T-helper 2 cell treated with Interferon-gamma antibody and Interleukin-4, amounts not matched to agents 100 ng/mL and 5 ng/mL, for 36 hours (primary cell): ENCODE data around the gene CNN2. TPM values are rescaled to one million over a fixed set of nuclear protein-coding genes. Genes with fewer than 3 reads are reported as not detected.

Experiments
- intact Hi-C: fragments of 100-400 bp; cut with micrococcal nuclease; formaldehyde crosslinking; loops from one replicate; pipeline ENCODE4 v1.15.1; 2023
- total RNA-seq: library from RNA; stranded (reverse); gene quantifications from 2 replicates; pipeline ENCODE4 v1.2.3, GENCODE V29; 2022

Gene CNN2
- total RNA-seq, 1 donor from 2014 or later, result 561 TPM

DNA sequence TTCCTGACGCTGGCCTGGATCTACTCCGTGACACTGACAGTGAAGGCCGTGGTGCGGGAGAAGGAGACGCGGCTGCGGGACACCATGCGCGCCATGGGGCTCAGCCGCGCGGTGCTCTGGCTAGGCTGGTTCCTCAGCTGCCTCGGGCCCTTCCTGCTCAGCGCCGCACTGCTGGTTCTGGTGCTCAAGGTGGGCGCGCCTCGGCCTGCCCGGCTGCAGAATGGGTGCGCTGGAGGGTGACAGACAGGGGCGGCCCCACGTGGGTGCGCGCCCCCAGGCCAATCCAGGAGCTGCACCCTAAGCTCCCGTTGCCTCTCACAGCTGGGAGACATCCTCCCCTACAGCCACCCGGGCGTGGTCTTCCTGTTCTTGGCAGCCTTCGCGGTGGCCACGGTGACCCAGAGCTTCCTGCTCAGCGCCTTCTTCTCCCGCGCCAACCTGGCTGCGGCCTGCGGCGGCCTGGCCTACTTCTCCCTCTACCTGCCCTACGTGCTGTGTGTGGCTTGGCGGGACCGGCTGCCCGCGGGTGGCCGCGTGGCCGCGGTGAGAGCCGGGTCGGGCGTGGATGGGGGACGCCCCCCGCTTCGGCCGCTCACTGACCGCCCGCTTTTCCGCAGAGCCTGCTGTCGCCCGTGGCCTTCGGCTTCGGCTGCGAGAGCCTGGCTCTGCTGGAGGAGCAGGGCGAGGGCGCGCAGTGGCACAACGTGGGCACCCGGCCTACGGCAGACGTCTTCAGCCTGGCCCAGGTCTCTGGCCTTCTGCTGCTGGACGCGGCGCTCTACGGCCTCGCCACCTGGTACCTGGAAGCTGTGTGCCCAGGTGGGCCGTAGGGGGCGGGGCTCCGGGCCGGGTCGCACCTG lies 20.7 kb downstream of the CNN2 start:
- intact Hi-C loops, result no loop called here

DNA sequence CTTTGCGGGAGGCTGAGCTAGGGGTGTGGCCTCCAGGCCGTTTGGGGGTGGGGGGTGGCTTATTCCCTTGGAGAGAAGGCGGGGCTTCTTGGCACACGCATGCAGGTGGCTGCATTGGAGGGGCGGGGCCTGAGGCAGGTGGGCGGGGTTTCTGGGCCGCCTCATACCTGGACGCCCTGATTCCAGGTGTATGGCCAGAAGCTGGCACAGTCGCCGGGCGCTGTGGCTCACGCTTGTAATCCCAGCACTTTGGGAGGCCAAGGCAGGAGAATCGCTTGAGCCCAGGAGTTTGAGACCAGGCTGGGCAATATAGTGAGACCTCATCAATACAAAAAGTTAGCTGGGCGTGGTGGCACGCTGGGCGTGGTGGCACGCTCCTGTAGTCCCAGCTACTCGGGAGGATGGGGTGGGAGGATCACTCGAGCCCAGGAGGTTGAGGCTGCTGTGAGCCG lies 21.3 kb downstream of the CNN2 start:
- intact Hi-C loops, result no loop called here

DNA sequence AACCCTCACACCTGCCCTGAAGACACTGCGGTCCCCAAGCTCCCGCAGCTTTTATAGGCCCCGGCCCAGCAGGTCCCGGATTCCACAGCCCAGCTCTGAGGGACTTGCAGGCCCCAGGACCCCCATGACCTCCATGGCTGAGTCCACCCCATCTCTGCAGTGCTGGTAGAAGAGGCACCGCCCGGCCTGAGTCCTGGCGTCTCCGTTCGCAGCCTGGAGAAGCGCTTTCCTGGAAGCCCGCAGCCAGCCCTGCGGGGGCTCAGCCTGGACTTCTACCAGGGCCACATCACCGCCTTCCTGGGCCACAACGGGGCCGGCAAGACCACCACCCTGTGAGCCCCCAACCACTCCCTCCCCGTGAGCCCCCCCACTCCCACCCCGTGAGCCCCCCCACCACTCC lies 22.7 kb downstream of the CNN2 start:
- intact Hi-C loops, result no loop called here

DNA sequence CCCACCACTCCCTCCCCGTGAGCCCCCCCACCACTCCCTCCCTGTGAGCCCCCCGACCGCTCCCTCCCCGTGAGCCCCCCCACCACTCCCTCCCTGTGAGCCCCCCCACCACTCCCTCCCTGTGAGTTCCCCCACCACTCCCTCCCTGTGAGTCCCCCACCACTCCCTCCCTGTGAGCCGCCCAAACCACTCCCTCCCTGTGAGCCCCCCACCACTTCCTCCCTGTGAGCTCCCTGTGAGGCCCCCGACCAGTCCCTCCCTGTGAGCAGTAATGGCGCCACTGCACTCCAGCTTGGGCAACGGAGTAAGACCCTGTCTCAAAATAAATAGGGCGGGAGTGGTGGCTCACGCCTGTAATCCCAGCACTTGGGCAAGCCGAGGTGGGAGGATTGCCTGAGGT lies 23.4 kb downstream of the CNN2 start:
- intact Hi-C loops, result no loop called here

DNA sequence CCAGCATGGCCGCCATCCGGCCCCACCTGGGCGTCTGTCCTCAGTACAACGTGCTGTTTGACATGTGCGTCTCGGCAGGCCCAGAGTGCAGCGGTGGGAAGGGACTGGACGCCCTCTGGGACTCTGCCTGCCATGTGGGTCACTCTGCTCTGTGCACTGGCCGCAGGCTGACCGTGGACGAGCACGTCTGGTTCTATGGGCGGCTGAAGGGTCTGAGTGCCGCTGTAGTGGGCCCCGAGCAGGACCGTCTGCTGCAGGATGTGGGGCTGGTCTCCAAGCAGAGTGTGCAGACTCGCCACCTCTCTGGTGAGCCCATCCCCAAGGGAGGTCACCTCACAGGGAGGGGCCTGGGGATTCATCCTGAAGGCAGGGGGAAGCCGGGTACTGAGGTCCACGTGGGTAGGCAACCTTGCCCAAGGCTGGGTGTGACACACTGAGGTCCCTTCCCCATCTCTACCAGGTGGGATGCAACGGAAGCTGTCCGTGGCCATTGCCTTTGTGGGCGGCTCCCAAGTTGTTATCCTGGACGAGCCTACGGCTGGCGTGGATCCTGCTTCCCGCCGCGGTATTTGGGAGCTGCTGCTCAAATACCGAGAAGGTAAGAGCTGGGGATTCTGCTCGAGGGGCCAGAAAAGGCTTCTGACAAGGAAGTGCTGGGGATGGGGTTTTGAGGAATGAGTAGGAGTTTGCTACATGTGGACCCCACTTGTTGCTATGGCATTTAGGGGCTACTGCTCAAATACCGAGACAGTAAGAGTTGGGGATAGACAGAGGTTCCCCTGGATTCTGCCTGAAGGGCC lies 24.8 kb downstream of the CNN2 start:
- intact Hi-C loops, result no loop called here

DNA sequence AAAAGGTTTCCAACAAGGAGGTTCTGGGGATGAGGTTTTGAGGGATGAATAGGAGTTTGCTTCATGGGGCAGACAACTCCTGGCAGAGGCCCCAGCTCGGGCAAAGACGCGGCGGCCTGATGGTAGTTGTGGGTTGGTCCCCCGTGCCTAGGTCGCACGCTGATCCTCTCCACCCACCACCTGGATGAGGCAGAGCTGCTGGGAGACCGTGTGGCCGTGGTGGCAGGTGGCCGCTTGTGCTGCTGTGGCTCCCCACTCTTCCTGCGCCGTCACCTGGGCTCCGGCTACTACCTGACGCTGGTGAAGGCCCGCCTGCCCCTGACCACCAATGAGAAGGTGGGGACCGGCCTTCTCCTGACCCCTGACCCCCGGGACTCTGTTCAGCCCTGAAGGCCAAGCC lies 25.4 kb downstream of the CNN2 start:
- intact Hi-C loops, result no loop called here

DNA sequence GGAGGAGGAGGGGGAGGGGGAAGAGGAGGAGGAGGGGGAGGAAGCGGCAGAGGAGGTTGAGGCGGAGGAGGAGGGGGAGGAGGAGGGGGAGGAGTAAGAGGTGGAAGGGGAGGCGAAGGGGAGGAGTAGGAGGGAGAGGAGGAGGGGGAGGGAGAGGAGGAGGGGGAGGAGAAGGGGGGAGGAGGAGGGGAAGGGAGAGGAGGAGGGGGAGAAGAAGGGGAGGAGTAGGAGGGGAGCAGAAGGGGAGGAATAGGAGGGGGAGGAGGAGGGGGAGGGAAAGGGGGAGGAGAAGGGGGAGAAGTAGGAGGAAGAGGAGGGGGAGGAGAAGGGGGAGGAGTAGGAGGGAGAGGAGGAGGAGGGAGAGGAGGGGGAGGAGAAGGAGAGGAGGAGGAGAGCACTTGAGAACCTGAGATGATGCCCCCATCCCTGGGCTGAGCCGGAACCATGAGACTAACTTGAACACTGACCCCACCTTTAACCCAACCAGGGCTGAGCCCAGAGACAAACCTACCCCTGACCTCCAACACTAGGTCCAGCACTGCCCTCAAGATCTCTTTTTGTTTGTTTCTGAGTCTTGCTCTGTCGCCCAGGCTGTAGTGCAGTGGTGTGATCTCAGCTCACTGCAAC lies 26.1 kb downstream of the CNN2 start:
- intact Hi-C loops, result no loop called here

DNA sequence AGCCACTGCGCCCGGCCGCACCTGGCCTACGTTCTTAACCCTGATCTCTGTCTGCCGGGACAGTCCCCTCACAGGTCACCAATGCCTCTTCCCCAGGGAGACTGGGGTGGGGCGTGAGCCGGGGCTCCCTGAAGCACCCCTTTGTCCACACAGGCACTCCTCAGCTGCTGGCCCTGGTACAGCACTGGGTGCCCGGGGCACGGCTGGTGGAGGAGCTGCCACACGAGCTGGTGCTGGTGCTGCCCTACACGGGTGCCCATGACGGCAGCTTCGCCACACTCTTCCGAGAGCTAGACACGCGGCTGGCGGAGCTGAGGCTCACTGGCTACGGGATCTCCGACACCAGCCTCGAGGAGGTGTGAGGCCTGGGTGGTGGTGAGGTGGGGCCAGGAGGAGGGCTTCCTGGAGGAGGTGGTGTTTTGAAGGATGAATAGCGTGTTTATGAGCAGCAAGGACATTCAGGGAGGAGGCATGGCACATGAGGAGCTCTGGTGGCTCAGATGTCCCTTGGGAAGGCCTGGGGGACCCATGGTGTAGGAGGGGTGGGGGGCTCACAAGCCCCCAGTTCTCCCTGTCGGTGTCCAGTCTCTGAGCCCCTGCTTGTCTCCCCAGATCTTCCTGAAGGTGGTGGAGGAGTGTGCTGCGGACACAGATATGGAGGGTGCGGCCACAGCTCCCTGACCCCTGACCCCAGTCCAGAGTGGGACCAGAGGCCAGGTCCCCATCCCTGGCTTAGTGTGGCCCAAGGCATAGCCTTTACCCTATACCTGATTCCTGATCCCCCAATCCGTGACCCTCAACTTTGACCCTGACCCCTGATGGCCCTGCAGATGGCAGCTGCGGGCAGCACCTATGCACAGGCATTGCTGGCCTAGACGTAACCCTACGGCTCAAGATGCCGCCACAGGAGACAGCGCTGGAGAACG lies 27.0 kb downstream of the CNN2 start:
- intact Hi-C loops, result no loop called here

DNA sequence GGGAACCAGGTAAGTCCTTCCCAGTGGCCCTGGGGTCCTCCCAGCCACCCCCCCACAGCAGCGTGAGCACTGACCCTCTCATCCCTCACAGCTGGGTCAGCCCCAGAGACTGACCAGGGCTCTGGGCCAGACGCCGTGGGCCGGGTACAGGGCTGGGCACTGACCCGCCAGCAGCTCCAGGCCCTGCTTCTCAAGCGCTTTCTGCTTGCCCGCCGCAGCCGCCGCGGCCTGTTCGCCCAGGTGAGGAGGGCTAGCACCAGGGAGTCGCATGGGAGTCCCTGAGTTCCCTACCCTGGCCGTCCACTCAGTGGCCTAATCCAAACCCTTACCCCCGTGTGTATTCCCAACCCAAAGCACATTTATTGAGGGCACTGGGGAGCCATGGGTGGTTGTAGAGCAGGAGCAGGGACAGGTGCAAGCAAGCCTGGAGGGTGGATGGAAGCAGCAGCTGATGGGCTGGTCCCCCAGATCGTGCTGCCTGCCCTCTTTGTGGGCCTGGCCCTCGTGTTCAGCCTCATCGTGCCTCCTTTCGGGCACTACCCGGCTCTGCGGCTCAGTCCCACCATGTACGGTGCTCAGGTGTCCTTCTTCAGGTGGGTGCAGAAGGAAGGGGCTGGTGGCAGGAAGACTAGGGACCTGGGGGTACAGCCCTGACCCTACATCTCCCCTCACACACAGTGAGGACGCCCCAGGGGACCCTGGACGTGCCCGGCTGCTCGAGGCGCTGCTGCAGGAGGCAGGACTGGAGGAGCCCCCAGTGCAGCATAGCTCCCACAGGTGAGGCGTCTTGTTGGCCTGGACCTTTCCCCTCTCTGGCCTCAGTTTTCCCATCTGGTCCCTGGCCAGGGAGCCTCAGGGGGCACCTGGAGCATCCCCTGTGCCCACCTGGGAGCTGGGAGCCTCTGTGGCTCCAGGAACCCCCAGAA lies 28.0 kb downstream of the CNN2 start:
- intact Hi-C loops, result no loop called here

DNA sequence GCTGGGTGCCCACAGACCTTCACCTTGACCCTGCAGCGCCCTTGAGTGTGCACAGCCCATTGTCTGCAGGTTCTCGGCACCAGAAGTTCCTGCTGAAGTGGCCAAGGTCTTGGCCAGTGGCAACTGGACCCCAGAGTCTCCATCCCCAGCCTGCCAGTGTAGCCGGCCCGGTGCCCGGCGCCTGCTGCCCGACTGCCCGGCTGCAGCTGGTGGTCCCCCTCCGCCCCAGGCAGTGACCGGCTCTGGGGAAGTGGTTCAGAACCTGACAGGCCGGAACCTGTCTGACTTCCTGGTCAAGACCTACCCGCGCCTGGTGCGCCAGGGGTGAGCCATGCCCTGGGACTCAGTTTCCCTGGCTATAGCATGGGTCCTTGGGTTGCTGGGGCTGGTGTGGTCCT lies 28.6 kb downstream of the CNN2 start:
- intact Hi-C loops, result no loop called here

DNA sequence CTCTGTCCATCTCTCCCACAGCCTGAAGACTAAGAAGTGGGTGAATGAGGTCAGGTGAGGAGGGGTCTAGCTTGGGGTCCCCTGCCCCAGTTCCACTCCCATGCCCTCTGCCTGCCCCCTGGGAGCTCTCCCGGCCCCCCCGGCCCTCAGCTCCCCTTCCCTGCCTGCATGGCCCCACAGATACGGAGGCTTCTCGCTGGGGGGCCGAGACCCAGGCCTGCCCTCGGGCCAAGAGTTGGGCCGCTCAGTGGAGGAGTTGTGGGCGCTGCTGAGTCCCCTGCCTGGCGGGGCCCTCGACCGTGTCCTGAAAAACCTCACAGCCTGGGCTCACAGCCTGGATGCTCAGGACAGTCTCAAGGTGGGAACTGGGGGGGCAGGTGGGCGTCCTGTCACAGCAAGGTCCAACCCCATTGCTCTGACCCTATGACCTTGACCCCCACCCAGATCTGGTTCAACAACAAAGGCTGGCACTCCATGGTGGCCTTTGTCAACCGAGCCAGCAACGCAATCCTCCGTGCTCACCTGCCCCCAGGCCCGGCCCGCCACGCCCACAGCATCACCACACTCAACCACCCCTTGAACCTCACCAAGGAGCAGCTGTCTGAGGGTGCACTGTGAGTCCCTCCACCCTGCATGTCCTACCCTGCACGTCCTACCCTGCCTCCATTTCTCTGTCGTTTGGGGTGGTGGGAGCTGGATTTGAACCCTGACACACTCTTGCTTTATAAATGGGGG lies 29.6 kb downstream of the CNN2 start:
- intact Hi-C loops, result no loop called here

DNA sequence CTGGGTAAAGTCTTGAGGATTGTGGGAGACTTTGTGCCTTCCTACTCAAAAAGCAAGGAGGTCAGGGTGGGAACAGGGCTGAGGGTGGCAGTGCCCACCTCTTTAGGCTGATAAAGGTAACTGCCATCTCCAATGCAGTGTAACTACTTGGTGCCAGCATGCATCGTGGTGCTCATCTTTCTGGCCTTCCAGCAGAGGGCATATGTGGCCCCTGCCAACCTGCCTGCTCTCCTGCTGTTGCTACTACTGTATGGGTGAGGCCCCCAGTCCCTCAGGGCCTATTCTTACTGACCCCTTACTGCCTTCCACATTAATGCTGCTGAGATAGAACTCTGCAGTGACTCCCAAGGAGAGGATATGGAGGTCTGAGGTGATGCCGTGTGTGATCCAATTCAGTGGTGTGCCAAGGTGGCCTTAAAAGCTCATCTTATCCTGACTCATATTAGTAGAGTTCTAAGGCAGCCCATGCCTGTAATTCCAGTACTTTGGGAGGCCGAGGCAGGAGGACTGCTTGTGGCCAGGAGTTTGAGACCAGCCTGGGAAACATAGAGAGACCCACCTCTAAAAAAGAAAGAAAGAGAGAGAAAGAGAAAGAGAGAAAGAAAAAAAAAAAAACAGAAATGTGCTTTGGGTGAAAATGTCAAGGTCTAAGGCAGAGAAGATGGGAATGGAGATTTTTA lies 30.9 kb downstream of the CNN2 start:
- intact Hi-C loops, result no loop called here

DNA sequence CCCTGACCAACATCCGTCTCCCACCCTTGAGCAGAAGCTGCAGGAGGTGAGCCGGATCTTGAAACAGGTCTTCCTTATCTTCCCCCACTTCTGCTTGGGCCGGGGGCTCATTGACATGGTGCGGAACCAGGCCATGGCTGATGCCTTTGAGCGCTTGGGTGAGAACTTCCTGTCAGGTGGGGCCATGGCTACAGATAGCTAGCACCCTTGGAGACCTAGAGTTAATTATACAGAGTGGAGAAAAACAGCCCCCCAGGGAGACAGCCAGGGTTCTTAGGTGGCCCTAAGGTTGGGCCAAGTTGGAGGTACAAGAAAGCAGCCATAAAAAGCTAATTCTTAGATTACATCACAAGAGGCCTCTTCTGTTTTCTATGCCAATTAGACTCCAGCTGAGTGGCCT lies 31.7 kb downstream of the CNN2 start:
- intact Hi-C loops, result no loop called here

DNA sequence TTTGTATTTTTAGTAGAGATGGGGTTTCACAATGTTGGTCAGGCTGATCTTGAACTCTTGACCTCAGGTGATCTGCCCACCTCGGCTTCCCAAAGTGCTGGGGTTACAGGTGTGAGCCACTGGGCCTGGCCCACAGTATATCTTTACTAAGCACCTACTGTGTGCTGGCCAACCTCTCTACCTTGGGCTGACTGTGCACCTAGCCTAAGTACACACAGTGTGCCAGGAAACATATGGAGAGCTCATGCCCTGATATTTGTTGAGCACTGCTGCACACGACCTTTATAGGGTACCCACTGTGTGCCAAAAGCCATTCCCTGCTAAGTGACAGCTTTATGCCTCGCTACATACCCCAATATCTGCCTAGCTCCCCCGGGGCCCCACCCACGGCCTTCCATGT lies 34.3 kb downstream of the CNN2 start:
- intact Hi-C loops, result no loop called here

DNA sequence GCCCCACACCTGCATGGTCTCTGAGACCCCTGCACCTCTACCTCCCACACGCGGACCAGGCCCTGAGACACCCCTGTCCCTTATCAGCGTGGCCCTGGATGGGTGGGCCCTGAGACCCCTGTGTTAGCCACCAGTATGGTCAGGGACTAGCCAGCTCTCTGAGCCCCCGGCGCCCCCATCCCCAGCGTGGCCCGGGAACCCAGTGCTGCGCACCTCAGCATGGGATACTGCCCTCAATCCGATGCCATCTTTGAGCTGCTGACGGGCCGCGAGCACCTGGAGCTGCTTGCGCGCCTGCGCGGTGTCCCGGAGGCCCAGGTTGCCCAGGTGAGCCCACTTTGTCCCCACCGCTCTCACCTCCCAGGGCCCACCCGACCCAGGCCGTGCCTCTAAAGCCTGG lies 35.6 kb downstream of the CNN2 start:
- intact Hi-C loops, result no loop called here

DNA sequence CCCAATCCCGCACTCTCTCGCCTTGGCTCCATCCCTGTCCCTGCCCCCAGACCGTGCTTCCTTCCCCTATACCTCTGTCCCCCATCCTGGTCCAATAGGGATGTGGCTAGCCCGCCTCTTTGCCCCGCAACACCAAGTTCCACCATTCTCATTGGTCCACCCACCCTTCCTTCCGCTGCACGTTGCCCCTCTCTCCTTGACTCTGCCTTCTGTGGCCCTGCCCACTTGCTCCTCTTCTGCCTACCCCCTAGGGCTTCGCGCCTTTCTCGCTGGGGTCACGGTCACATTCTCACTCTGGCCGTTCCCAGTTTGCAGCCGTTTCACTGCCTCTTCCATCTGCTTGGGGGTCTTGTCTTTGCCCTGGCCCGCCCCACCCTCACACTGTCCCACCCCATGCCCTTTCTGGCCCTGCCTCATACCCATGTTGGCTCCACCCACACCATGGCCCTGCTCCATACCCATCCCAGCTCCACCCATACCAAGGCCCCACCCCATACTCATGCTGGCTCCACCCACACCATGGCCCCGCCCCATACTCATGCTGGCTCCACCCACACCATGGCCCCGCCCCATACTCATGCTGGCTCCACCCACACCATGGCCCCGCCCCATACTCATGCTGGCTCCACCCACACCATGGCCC lies 36.1 kb downstream of the CNN2 start:
- intact Hi-C loops, result no loop called here

DNA sequence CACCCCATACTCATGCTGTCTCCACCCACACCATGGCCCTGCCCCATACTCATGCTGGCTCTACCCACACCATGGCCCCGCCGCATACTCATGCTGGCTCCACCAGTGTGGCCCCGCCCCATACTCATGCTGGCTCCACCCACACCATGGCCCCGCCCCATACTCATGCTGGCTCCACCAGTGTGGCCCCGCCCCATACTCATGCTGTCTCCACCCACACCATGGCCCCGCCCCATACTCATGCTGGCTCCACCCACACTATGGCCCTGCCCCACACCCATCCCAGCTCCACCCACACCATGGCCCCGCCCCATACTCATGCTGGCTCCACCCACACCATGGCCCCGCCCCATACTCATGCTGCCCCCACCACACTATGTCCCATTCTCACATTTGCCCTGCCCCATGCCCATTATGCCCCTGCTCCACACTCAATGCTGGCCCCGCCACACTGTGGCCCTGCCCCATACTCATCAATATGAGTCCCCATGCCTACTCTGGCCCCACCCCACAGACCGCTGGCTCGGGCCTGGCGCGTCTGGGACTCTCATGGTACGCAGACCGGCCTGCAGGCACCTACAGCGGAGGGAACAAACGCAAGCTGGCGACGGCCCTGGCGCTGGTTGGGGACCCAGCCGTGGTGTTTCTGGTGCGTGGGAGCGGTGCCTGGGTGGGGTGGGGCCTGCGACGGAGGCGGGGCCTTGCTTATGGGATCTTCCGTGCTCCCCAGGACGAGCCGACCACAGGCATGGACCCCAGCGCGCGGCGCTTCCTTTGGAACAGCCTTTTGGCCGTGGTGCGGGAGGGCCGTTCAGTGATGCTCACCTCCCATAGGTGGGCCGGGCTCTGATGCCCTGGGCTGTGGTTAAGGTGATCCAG lies 36.9 kb downstream of the CNN2 start:
- intact Hi-C loops, result no loop called here
